HepG2 (cell line): Measurements from ENCODE around the gene MTFR1L. TPM values are rescaled to one million over a fixed set of nuclear protein-coding genes. Genes with fewer than 3 reads are reported as not detected.

Source experiments
- GTF3A ChIP-seq: sonication (generic); formaldehyde crosslinking; conservative IDR thresholded peaks from 2 replicates; pipeline ENCODE4 v1.4.0; 2020; ENCODE audit warnings: mild to moderate bottlenecking, missing genetic modification reagents
- KLF13 ChIP-seq: sonication (generic); formaldehyde crosslinking; IDR thresholded peaks from 2 replicates; pipeline ENCODE4 v1.4.0; 2020; ENCODE audit warnings: mild to moderate bottlenecking, missing genetic modification reagents
- YEATS4 ChIP-seq: sonication (generic); formaldehyde crosslinking; IDR thresholded peaks from 2 replicates; pipeline ENCODE4 v1.4.0; 2020; ENCODE audit warnings: missing genetic modification reagents, borderline replicate concordance
- ZNF12 ChIP-seq: sonication (generic); formaldehyde crosslinking; IDR thresholded peaks from 2 replicates; pipeline ENCODE4 v1.5.0; 2020; ENCODE audit warnings: missing genetic modification reagents
- ZNF30 ChIP-seq: sonication (generic); formaldehyde crosslinking; IDR thresholded peaks from 2 replicates; pipeline ENCODE4 v1.5.0; 2020; ENCODE audit warnings: mild to moderate bottlenecking, missing genetic modification reagents
- ZNF484 ChIP-seq: sonication (generic); formaldehyde crosslinking; IDR thresholded peaks from 2 replicates; pipeline ENCODE4 v1.5.1; 2020; ENCODE audit warnings: mild to moderate bottlenecking, low read depth, missing genetic modification reagents, borderline replicate concordance
- ZNF549 ChIP-seq: sonication (generic); formaldehyde crosslinking; IDR thresholded peaks from 2 replicates; pipeline ENCODE4 v1.5.0; 2020; ENCODE audit warnings: missing genetic modification reagents
- ZNF777 ChIP-seq: sonication (generic); formaldehyde crosslinking; IDR thresholded peaks from 2 replicates; pipeline ENCODE4 v1.4.0; 2020; ENCODE audit warnings: missing genetic modification reagents
- polyA plus RNA-seq, 8 experiments: library from polyadenylated mRNA; depleted of rRNA in 3 of 8; stranded (reverse) in 7 of 8; unstranded in 1 of 8; fragments of >200 nt; fragmentation: Illumina TruSeq in 4 of 8; extraction: Trizol in 4 of 8; gene quantifications; 2 replicates each; pipeline versions ENCODE4 v1.2.1 to v1.2.3, GENCODE V29; 2011 to 2016; ENCODE audit warnings: low read depth in 4 of 8, missing spikeins in 1 of 8, mixed read lengths in 1 of 8; ENCODE audit not compliant: insufficient read depth in 1 of 8
- total RNA-seq, 5 experiments: library from RNA; depleted of rRNA; stranded (reverse); fragments of >200 nt; fragmentation: Illumina TruSeq; extraction: Trizol; gene quantifications; 2 replicates each; pipeline ENCODE4 v1.2.3, GENCODE V29; 2016; ENCODE audit warnings: low read depth in 1 of 5
- TF ChIP-seq, protein P1 (sequence below): sonication (generic); formaldehyde crosslinking; IDR thresholded peaks from 2 replicates; pipeline ENCODE4 v1.4.0; 2020; ENCODE audit warnings: missing genetic modification reagents
- TF ChIP-seq, protein P2 (sequence below): sonication (generic); formaldehyde crosslinking; IDR thresholded peaks from 2 replicates; pipeline ENCODE4 v1.4.0; 2020; ENCODE audit warnings: mild to moderate bottlenecking, missing genetic modification reagents, borderline replicate concordance
- TF ChIP-seq, protein P3 (sequence below): IDR thresholded peaks from 2 replicates; pipeline ENCODE4 v1.4.0; 2020; ENCODE audit warnings: mild to moderate bottlenecking, missing genetic modification reagents

MTFR1L gene
- total and polyA plus RNA-seq, 2 of the 13 experiments (the other 11 are each of a cell fraction or from before 2014, with no cell fraction given): 38.0 to 55.7 TPM

DNA sequence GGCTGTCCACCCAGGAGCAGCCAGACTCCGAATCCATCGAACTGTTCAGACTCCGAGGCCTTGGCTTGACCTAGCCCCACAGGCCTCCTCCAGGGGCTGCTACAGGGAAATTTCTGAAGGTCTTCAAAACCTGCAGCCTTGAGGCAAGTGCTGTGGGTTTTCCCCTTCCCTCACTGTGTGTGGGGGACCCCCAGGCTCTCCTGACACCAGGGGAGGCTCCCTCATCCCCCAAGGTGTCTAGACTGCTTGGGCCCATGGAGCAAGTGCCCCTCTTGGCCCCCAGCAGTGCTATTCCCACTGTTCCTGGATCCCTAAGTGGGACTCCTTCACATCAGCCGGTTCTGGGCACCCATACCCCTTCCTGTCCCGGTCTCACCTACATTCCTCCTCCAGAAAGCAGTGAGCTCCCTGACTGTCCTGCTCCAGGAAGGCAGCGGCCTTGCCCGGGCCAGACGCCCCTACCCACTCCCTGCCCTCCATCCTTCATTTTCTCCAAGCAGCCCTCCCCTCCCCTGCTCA lies 54.9 kb downstream of the MTFR1L start (continued):
- TF ChIP-seq KLF13 (CRISPR knock-in tag): no peak
- TF ChIP-seq GTF3A: no peak
- TF ChIP-seq, protein P1, sequence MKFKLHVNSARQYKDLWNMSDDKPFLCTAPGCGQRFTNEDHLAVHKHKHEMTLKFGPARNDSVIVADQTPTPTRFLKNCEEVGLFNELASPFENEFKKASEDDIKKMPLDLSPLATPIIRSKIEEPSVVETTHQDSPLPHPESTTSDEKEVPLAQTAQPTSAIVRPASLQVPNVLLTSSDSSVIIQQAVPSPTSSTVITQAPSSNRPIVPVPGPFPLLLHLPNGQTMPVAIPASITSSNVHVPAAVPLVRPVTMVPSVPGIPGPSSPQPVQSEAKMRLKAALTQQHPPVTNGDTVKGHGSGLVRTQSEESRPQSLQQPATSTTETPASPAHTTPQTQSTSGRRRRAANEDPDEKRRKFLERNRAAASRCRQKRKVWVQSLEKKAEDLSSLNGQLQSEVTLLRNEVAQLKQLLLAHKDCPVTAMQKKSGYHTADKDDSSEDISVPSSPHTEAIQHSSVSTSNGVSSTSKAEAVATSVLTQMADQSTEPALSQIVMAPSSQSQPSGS (CRISPR knock-in tag): no peak
- TF ChIP-seq ZNF777: no peak
- no peak for TF ChIP-seq ZNF549
- TF ChIP-seq ZNF30: no peak
- TF ChIP-seq ZNF12 (CRISPR knock-in tag): no peak
- no peak for TF ChIP-seq ZNF484 (CRISPR knock-in tag)
- TF ChIP-seq YEATS4: no peak
- TF ChIP-seq, protein P2, sequence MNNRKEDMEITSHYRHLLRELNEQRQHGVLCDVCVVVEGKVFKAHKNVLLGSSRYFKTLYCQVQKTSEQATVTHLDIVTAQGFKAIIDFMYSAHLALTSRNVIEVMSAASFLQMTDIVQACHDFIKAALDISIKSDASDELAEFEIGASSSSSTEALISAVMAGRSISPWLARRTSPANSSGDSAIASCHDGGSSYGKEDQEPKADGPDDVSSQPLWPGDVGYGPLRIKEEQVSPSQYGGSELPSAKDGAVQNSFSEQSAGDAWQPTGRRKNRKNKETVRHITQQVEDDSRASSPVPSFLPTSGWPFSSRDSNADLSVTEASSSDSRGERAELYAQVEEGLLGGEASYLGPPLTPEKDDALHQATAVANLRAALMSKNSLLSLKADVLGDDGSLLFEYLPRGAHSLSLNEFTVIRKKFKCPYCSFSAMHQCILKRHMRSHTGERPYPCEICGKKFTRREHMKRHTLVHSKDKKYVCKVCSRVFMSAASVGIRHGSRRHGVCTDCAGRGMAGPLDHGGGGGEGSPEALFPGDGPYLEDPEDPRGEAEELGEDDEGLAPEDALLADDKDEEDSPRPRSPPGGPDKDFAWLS (CRISPR knock-in tag): no peak
- TF ChIP-seq, protein P3, sequence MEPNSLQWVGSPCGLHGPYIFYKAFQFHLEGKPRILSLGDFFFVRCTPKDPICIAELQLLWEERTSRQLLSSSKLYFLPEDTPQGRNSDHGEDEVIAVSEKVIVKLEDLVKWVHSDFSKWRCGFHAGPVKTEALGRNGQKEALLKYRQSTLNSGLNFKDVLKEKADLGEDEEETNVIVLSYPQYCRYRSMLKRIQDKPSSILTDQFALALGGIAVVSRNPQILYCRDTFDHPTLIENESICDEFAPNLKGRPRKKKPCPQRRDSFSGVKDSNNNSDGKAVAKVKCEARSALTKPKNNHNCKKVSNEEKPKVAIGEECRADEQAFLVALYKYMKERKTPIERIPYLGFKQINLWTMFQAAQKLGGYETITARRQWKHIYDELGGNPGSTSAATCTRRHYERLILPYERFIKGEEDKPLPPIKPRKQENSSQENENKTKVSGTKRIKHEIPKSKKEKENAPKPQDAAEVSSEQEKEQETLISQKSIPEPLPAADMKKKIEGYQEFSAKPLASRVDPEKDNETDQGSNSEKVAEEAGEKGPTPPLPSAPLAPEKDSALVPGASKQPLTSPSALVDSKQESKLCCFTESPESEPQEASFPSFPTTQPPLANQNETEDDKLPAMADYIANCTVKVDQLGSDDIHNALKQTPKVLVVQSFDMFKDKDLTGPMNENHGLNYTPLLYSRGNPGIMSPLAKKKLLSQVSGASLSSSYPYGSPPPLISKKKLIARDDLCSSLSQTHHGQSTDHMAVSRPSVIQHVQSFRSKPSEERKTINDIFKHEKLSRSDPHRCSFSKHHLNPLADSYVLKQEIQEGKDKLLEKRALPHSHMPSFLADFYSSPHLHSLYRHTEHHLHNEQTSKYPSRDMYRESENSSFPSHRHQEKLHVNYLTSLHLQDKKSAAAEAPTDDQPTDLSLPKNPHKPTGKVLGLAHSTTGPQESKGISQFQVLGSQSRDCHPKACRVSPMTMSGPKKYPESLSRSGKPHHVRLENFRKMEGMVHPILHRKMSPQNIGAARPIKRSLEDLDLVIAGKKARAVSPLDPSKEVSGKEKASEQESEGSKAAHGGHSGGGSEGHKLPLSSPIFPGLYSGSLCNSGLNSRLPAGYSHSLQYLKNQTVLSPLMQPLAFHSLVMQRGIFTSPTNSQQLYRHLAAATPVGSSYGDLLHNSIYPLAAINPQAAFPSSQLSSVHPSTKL: no peak
